HG03439 (cell line): ENCODE data around the gene PDRG1.

Experiments used
- ATAC-seq: cut with Tn5 transposase; IDR thresholded peaks from one replicate; pipeline ENCODE4 v1.9.1; 2021; ENCODE audit warnings: mild to moderate bottlenecking, moderate library complexity; ENCODE audit not compliant: unreplicated experiment

Gene PDRG1

DNA sequence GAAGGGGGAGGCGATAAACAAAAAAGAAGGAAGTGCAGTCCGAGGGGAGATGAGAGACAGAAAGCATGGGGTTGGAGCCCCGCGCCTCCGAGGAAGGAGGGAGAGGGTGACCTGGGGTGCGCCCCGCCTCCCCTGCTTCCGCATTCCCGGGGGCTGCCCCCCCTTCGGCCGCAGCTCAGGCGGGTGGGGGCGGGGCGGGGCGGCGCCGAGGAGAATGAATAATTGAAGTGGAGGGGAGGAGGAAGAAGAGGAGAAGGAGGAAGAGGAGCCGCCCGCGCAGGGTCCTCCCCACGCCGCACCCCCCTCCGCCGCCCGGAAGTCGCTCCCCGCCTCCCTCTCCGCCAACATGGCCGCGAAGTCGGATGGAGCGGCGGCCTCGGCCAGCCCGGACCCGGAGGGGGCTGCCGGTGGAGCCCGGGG is 16.0 kb upstream of the PDRG1 start, which contains the start of gene XKR7:
TSS of gene XKR7 (plus strand) at position 322 of the 420 bp plus-strand sequence. CDS start at position 347, 25 bp downstream.
- ATAC-seq: no peak

DNA sequence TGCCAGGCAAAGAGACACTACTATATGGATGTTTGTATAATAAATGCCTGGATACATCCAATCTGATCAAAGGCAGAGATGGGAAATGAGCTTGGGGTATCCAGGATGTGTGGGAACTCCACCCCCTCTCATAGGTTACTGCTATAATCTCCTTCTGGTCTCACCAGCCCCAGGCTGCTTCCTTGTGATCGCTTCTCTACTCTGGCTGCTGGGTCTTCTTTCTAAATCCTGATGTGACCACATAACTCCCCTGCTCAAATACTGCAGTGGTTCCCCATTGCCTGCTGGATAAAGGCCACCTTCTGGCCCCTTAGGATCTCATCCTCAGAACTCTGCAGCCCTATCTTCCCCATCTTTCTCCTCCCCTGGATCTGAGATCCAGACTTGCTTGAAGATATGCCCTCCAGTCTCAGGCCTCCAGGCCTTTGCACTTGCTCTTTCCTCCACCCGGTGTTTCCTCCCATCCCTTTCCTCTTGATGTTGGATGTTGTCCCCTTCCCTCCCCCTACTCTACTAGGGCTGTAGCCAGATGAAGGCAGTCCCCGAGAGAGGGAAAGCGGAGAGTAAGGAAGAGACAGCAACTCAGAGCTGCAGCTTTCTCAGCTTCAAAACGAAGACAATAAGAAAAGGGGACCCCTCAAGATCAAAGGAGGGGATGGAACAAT is 15.3 kb upstream of the PDRG1 start:
- ATAC-seq: no peak

DNA sequence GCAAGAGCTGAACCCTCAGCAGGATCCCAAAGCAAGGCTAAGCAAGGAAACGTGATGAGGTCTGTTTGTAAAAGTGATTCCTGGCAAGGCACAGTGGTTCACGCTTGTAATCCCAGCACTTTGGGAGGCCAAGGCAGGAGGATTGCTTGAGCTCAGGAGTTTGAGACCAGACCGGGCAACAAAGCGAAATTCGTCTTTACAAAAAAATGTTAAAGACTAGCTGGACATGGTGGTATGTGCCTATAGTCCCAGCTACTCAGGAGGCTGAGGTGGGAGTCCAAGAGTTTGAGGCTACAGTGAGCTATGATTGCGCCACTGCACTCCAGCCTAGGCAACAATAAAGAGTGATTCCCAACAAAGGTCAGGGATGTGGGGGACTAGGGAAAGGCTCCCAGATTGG is 12.0 kb upstream of the PDRG1 start:
- ATAC-seq: no peak

DNA sequence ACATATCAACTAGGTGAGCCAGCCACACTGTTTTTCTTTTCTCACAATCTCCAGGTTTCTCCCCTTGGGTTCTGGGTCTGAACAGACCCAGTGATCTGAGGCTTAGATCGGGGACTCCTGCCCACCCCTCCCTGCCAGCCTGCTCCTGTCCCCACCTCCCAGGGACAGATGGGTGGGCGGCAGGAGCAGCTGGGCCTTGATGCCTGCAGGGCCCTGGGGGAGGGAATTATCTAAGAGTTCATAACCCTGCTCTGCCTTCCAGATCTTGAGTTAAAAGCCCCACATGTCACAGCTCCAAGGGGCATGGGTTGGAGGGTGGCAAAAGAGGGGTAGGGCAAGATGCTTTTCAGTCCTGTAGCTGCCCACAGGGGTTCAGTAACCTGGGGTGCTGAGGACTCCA is 10.9 kb upstream of the PDRG1 start:
- ATAC-seq: no peak

DNA sequence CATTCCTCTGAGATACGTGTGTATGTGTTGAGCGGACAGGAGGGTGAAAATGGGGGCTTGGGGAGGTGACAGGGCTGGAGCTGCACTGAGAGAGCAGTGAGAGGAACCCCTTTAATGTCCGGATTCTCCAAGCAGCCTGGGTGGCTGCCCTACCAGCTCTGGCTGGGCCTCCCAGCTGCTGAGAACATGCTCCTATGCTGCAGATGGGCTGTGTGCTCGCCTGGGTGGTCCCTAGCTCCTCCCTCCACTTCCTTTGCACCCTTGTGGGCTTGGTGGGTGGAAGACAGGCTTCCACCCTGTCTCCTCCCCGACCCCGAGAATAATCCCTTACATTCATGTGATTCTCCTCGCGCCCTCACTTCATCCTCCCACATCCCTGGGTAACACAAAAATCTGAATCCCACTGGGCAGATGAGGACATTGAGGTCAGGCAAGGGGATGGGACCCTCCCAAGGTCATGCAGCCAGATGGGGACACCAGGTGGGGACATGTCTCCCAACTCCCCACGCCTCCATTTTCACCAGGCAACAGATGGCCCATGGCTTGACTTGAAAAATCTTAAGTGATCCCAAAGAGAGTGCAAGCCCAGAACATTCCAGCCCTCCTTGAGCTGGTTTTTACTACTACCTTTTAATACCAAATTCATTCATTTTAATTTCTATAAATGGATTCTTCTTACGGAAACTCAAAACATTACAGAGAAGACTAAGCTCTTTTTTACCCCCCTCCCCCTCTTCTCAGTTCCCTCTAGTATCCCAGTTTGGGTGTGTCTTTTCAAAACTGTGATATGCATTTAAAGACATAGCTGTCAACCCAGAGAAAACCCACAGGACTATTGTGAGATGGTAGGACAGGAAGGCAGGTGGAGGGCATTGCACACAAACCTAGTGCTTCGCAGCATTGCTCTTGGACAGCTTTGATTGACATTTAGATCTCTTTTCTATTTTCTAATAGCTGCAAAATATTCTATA is 5.0 kb upstream of the PDRG1 start:
- no peak for ATAC-seq

DNA sequence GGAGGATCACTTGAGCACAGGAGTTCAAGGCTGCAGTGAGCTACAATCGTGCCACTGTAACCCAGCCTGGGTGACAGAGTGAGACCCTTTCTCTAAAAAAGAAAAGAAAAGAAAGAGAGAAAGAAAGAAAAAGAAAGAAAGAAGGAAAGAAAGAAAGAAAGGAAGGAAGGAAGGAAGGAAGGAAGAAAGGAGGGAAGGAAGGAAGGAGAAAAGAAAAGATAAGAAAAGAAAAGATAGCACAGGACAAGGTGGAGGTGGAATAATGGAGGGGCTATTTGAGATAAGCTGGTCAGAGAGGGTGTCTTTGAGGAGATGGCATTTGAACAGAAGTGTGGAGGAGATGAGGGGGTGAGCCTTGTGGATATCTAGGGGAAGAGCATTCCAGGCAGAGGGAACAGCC is 2.7 kb upstream of the PDRG1 start:
- no peak for ATAC-seq

DNA sequence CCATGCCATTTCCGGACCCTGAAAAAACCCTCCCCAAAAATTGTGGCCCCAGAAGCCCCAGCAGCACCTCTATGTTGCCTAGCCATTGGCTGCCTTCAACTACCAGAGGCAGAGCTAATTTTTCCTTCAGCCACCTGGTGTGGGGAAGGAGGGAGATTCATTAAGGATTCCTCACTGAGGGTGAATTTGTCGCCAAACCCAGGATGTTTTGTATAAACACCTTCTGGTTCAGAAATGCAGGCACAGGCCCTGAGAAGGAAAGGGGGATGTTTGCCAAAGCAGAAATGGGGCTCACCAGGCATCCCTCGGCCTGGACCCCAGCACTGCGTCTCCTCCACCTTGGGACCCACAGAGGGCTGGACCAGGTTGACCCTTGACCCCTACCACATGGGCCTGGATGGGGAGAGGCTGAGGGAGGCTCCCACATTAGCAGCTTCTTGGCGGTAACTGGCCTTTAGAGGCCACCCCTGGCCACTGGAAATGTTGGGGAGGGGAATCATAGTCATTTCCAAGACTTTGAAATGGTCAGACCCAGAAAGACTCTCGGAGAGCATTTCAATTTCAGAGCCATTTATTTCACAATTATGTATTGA is 1.8 kb upstream of the PDRG1 start:
- ATAC-seq: no peak

DNA sequence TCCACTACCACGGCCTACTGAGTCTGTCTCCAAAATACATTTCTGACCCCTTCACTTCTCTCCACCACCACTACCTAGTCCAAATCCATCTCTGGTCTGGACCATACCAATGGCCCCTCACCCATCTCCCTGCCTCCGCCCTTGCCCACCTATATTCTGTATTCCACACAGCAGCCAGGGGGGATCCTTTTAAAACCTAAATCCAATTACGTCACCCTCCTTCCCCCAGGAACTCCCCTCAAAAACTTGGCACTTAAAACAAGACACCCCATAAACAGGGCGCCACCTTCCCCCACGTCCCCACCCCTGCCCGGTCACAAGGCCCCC is 680 bp downstream of the PDRG1 start:
- no peak for ATAC-seq

DNA sequence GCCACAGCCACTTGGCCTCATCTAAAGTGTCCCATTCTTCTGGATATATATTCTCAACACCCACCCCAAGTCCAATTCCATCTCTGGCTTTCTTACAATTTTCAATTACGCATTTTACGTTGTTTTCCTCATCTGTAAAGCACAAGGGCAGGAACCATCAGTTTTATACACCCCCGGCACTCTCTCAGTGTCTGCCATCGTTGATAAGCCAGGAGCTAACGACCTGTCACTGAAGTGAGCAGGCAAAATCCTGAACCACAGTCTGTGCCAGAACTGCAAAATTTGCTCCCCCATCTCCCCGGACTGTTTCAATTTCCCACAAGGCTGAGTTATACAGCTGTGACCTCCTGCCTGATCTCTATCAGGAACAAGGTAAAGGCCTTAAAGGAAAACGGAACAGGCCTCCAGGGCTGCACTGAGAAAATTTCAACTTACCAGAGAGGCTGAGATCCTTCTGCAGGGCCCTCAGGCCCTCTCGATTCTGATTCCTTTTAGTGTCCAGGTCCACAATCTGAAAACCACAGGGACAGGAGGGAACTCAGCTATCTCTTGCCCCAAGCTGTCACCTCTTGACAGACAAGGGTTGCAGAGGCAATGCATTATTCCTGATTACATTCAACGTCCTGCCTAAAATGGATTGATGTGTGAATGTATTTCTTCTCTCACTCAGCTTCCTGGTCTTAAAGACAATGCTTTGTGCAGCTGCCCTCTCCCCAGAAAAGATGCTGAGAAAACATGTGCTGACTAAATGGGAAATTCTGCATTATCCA is 1.8 kb downstream of the PDRG1 start:
- no peak for ATAC-seq

DNA sequence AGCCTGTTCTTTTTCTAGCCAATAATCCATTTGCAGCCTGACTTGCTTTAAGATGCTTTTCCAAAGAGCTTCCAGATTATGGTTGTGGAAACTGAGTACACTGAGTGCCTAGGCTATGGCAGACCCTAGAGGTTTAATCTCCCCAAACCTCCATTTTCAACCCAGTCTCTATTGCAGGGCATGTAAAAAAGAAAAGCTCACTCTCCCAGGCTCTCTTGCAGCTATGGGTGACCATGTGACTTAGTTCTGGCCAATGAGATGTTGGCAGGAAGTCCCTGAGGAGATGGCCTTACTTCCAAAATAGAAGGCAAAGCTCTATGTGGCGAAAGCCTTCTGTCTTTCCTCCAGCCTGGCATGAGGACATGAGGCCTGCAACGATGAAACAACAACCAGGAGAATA is 3.8 kb downstream of the PDRG1 start:
- ATAC-seq: no peak

DNA sequence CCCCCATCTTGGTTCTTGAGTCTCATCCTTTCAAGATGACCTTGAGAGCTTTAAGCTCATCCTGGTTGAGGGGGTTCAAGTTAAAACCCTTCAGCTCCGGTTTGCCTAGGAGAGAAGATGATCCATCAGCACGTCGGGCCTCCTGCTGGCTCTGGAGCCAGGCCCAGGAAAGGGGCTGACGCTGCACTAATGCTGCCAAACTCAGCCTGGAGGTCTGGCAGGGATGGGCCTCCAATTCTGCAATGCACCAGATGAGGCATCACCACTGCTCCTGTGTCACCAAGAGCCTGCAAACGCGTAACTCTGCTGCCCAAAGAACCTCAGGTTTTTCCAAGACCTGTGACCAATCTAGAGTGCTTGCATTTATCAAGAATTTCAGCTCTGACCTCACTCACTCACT is 6.1 kb downstream of the PDRG1 start:
- ATAC-seq: no peak

DNA sequence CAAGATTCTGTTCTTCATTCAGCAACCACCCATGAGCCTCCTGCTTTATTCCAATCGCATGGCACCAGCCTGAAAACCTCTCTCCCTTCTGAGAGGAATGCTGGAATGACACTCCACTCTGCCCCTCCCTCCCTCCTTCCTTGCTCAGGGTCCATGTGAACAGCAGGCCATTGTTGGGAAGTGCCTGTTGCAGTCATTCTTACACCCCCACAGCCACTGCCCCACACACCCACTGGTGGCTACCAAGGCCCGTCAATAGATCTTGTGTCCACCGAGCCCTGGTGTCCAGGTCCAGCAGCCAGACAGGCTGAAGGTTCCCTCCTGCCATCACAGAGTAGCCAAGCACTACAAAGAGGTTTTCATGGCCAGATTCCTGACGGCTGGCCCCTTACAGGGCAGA is 6.5 kb downstream of the PDRG1 start:
- ATAC-seq: no peak

DNA sequence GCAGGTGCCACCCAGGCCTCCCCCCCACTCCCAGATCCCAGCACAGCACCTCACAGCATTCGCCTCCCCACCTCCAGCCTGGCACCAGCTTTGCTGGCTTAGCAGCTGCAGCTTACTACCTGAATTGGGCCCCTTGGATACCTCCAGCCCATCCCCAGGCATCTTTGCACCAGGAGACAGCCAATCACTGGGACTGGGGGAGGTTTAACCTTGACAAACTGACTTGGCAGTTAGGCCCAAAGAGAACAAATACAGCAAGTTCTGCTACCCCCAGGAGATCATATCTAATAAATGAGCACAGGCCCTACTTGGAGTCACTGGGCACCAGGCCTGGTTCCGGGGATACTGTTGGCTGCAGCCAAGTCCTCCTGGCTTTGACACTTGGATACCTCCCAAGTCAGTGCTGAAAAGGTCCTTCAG is 8.8 kb downstream of the PDRG1 start:
- no peak for ATAC-seq

DNA sequence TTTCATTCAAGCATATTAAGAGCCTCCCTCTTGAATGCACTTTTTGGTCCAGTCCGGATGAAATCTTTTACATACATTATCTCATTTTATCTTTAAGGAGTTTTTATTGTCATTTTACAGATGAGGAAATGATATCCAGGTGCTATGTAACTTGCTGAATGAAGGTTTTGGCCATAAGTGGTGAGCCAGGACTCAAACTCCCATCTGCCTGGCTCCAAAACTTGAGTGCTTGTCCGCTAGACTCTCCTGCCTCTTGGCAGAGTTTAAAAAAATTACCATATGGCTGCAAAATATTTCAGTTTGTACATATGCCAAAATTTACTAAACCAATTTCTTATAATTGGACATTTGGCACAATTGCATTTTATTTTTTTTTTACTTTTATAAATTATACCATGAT is 12.2 kb downstream of the PDRG1 start:
- ATAC-seq: no peak

DNA sequence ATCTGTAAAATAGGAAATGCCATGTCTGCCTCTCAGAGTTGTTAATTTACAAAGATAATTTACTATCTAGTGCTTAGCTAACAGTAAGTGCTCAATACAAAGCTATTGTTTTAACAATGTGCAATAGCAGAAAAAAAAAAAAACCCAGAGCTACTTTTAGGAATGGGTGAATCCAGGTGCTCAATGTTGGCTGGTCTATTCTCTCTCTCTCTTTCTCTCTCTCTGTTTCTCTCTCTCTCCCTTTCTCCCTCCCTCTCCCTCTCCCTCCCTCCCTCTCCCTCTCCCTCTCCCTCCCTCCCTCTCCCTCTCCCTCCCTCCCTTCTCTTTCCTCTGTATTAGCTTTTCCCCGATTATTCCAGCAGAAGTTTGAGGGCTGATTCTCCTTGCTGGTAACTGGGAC is 14.0 kb downstream of the PDRG1 start:
- no peak for ATAC-seq

DNA sequence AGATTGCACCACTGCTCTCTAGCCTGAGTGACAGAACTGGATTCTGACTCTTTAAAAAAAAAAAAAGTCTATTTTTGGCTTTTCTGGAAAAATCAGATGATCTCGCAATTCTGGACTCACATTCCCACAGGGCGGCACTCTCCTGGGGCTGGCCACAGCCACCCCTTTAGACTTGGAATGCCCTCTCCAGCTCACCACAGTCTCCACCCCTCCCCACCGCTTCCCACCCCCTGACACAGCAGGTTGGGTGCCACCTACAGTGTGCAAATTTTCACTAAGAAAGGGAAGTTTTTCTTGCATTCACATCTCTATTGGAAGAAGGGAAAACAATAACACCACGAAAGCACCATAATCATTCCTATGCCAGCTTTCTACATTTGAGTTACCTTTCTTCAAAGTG is 15.4 kb downstream of the PDRG1 start:
- no peak for ATAC-seq

DNA sequence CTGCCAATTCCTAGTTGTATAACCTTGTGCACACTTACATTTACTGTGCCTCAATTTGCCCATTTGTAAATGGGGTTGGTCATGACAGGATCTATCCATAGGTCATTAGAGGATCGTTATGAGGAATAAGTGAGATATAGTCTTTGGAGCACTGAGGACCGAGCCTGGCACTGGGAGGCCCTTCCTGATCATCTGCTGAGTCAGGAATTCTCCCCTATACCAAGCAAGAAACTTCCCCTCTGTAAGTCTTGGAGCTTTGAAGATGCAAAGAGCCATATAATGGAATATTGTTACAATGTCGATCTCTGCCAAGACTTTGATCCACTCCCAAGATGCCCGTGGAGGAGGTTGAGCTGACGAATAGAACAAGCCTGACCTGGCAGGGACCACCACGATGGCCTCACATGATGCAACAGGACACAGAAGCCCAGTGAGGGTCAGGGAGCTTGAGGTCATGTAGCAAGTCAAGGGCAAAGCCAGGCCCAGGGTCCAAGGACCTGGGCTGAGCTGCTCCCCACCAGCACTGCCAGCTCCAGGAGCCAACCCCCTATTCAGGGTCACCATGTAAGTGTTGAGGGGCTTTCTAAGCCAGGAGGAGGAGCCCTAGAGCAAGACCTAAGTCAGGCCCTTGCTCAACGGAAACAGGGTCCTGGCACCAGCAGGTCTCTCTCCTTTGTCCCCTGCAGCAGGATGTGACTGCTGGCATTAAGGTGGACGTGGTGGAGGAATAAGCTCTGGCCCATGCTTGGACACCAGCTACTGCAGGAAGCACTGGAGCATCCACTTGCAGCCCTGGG is 16.7 kb downstream of the PDRG1 start:
- ATAC-seq: no peak

DNA sequence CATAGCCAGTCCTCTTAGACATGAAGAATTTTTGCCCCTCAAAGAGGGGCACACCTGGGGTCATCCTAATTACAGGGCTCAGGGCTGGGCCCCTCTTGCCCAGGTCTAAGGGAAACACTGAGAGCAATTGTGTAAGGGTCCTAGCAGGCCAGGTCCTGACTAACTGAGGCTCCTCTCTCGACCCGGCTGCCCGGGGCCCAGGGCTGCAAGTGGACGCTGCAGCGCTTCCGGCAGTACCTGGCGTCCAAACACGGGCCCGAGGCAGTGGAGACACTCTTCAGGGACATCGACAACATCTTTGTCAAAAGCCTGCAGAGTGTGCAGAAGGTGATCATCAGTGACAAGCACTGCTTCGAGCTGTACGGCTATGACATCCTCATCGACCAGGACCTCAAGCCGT is 17.4 kb downstream of the PDRG1 start:
- ATAC-seq: no peak

DNA sequence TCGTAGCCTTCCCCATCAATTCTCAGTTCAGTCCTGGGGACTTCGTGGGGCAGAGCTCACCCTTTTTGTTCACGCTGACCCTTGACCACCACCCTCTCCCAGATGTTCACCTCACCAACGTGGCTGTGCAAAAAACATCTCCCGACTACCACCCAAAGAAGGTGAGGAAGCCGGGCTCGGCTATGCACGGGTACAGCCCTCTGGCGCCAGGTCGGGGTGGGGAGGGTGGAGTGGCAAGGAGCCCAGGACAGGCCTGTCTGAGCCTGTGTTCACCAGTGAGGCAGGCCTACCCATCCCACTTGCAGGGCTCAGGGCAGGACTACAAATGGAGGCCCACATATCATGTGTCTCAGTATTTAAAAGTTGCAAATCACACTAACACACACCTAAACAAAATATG is 18.1 kb downstream of the PDRG1 start:
- ATAC-seq: no peak

DNA sequence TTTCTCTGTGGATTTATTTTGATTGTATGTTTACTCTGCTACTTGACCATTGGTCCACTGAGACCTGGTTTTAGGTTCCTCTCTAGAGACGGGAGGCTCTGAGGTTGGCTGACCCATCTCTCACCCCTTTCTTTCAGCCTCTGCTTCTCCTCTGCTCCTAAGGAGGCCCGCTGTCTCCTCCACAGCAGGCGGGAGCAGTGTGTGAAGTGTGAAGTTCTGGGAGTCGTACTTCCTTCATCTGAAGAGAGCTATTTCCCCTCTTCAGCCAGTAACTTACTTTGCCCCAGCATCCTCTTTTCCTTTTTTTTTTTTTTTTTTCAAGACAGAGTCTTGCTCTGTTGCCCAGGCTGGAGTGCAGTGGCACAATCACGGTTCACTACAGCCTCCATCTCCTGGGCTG is 21.1 kb downstream of the PDRG1 start:
- no peak for ATAC-seq
